ENCODE data around the gene INSIG1.

INSIG1 gene

GRCh38 chr7:155265961-155266360, 31.7 kb upstream of the INSIG1 start:
- CTCF ChIA-PET = interaction anchor here (1.6 kb wide), 1 partner anchor 79 kb away, joined by 5 read pairs; no protein-coding TSS in a partner anchor
- TF ChIP-seq ZNF24 (tag by site-specific recombination; IDR thresholded peaks at IDR 0.05) (no peak), KLF1 (tag by site-specific recombination; IDR thresholded peaks at IDR 0.05) (no peak), ZNF426 (tag by site-specific recombination; IDR thresholded peaks at IDR 0.05) (no peak), ZBTB44 (tag by site-specific recombination; IDR thresholded peaks at IDR 0.05) (no peak), ZFP69B (tag by site-specific recombination; IDR thresholded peaks at IDR 0.05) (no peak), ZNF223 (tag by site-specific recombination; IDR thresholded peaks at IDR 0.05) (no peak)
- TF ChIP-seq, protein P1, sequence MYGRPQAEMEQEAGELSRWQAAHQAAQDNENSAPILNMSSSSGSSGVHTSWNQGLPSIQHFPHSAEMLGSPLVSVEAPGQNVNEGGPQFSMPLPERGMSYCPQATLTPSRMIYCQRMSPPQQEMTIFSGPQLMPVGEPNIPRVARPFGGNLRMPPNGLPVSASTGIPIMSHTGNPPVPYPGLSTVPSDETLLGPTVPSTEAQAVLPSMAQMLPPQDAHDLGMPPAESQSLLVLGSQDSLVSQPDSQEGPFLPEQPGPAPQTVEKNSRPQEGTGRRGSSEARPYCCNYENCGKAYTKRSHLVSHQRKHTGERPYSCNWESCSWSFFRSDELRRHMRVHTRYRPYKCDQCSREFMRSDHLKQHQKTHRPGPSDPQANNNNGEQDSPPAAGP (tag by site-specific recombination; IDR thresholded peaks at IDR 0.05) = no peak
- H3K36me3 ChIP-seq (ENCODE audit: control insufficient read depth in 2 of 2, insufficient read depth in 1 of 2, low read length in 2 of 2) = no peaks in the 10 kb centered on the region
- no peaks in the 10 kb centered on the region for H3K9me3 ChIP-seq (ENCODE audit: control insufficient read depth, insufficient read depth, low read depth, low read length)
- POLR2A ChIA-PET = no interaction called here
- H3K4me3 ChIP-seq (ENCODE audit: low read depth, low read length) = no peak overlapping the region
- no peaks in the 10 kb centered on the region for H3K4me1 ChIP-seq (ENCODE audit: control insufficient read depth, insufficient read depth, low read length)
- H3K27ac ChIP-seq (ENCODE audit: extremely low read depth, low read depth, low read length) = no peak overlapping the region

- CTCF ChIA-PET = interaction anchor here (0.7 to 1.6 kb wide), 2 partner anchors 52 to 79 kb away, joined by 3 to 5 read pairs; no protein-coding TSS in a partner anchor
- Histone ChIP-seq H3K4me3 (ENCODE audit: low read depth, low read length) (no peak overlapping the region), H3K4me1 (ENCODE audit: control insufficient read depth, insufficient read depth, low read length) (no peaks in the 10 kb centered on the region), H3K9me3 (ENCODE audit: control insufficient read depth, insufficient read depth, low read depth, low read length) (no peaks in the 10 kb centered on the region), H3K36me3 (ENCODE audit: control insufficient read depth in 2 of 2, insufficient read depth in 1 of 2, low read length in 2 of 2) (no peaks in the 10 kb centered on the region), H3K27ac (ENCODE audit: extremely low read depth, low read depth, low read length) (no peak overlapping the region)
- POLR2A ChIA-PET = no interaction called here
- no peak for TF ChIP-seq ZFP69B (tag by site-specific recombination; IDR thresholded peaks at IDR 0.05)
- TF ChIP-seq ZFP41 (tag by site-specific recombination; IDR thresholded peaks at IDR 0.05; ENCODE audit: borderline replicate concordance) = no peak
- no peak for TF ChIP-seq ZBTB10 (tag by site-specific recombination; IDR thresholded peaks at IDR 0.05)
- TF ChIP-seq OVOL3 (tag by site-specific recombination; IDR thresholded peaks at IDR 0.05) = no peak
- TF ChIP-seq ZNF843 (tag by site-specific recombination; IDR thresholded peaks at IDR 0.05) = no peak
- no peak for TF ChIP-seq ZNF366 (tag by site-specific recombination; conservative IDR thresholded peaks at IDR 0.05)
- TF ChIP-seq PRDM1 (tag by site-specific recombination; IDR thresholded peaks at IDR 0.05) = no peak
- TF ChIP-seq, protein P2, sequence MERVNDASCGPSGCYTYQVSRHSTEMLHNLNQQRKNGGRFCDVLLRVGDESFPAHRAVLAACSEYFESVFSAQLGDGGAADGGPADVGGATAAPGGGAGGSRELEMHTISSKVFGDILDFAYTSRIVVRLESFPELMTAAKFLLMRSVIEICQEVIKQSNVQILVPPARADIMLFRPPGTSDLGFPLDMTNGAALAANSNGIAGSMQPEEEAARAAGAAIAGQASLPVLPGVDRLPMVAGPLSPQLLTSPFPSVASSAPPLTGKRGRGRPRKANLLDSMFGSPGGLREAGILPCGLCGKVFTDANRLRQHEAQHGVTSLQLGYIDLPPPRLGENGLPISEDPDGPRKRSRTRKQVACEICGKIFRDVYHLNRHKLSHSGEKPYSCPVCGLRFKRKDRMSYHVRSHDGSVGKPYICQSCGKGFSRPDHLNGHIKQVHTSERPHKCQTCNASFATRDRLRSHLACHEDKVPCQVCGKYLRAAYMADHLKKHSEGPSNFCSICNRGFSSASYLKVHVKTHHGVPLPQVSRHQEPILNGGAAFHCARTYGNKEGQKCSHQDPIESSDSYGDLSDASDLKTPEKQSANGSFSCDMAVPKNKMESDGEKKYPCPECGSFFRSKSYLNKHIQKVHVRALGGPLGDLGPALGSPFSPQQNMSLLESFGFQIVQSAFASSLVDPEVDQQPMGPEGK (tag by site-specific recombination; IDR thresholded peaks at IDR 0.05) = no peak
- TF ChIP-seq GFI1B (tag by site-specific recombination; IDR thresholded peaks at IDR 0.05) = no peak
- no peak for TF ChIP-seq ZNF280D (tag by site-specific recombination; IDR thresholded peaks at IDR 0.05)
- TF ChIP-seq, protein P3, sequence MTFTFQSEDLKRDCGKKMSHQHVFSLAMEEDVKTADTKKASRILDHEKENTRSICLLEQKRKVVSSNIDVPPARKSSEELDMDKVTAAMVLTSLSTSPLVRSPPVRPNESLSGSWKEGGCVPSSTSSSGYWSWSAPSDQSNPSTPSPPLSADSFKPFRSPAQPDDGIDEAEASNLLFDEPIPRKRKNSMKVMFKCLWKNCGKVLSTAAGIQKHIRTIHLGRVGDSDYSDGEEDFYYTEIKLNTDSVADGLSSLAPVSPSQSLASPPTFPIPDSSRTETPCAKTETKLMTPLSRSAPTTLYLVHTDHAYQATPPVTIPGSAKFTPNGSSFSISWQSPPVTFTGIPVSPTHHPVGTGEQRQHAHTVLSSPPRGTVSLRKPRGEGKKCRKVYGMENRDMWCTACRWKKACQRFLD (tag by site-specific recombination; IDR thresholded peaks at IDR 0.05) = no peak
- TF ChIP-seq ZBTB6 (tag by site-specific recombination; IDR thresholded peaks at IDR 0.05) = no peak
Measured at GRCh38 chr7:155266440-155266839, 31.2 kb upstream of the INSIG1 start.
